ENCODE results near the gene ATP6V1D.
"Not testable (repeated sequence)": the region's sequence is repeated elsewhere in the genome, so short reads cannot be mapped to it uniquely, and the experiment has no call there.

ATP6V1D gene

DNA sequence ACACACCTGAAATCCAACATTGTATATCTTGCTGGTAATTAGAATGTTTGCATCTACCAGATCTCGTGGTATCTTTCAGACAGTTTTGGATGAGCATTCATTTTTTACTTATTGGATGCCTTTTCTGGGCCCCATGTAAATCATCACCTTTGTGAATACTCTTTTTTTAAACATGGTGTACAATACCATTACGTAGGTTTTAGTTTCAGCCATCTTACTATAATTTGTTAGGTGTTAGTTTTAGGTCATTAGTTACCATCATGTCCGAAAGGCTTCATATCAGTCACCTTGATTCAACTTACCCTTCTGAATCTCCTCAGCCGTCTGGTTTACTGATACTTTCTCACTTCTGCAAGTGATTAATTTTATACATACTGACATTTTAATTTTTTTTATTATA is 5.9 kb upstream of the ATP6V1D start:
- DNase-seq: no peak

DNA sequence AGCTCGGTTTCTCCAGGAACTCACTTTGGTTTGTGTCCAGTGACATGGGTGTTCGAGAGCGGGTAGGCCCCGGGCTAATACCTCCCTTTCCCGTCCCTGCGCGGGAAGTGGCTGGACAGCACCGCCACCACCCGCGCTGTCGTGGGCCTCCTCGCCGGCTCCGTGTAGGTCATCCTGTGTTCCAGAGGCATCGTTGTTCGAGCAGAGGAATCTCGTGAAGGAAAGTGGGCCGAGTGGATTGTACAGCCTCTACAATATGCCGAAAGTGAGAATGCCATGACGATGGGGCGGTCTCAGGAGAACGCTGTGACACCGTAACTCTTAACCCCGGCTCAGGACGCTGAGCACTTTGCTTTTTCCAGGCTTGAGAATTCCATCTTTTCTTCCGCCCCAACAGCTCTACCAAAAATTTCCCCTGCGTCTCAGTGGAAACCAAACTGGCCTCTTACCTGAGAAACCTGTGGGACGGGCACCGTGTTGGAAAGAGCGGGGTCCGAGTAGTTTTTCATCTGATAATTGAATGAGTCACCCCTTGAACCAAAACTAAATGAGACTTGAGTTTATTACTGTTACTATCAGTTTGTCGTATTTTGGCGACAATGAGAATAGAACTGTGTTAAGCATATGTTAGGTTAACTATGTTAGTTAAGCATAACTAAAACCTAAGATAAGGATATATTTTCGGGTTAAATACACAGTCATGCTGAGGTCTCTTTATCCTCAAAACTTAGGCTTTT is 1.0 kb upstream of the ATP6V1D start:
- no peak for DNase-seq

DNA sequence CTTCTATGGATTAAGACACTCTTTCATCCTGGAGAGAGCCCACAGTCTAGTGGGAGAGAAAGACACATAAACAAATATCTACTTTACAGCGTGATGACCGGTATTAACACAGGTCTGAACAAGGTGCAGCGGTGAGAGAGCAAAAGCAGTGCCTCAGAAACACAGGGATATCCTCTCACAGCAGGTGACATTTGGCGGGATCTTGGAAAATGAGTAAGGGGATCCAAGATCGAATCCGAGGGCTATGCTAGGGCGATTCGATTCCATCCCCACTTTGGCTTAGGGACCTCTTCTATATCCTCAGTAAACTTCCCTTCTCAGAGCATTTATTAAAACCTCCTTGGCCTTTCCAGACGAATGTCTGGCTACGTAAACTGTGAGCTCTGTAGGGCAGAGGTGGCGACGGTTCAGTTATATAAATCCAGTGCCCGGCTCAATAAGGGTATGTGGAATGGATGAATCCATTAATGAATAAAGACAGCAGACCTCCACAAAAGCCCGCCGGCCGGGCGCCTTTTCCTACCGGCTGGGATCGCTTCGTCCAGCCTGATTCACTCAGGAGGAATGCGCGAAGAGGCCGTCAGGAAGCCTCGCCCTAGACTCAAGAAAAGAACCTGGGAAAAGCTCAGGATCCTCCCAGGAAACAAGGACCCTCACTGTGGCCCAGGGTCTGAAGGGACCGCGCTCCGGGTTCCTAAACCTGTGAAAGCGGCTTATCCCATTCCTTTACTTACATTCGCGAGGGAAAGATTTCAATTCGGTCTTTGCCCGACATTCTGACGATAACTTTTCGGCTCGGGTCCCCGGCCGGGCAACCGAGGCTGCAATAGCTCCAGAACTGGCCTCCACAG is 455 bp downstream of the ATP6V1D start:
- DNase-seq: no peak

DNA sequence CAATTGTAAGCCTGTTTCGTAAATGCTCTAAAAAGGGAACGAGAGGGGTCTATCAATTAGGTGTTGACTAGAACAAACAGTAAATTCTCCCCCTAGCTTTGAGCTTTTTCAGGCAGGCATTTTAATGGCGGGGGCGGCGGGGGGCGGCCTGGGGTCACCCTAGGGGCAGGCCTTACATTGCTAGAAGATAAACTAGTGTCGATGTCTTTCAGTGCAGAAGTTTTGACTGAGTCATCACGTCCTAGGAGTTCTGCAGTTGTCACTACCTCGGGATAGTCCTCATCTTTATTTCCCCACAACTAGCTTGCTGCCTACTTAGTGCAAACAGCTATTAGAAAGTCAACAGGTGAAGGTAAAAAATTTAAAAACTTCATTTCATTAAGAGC is 1.6 kb downstream of the ATP6V1D start:
- no peak for DNase-seq

- no peak for DNase-seq
These were observed 2.2 kb downstream of the ATP6V1D start for GRCh38 chr14:67357186-67357968.

DNA sequence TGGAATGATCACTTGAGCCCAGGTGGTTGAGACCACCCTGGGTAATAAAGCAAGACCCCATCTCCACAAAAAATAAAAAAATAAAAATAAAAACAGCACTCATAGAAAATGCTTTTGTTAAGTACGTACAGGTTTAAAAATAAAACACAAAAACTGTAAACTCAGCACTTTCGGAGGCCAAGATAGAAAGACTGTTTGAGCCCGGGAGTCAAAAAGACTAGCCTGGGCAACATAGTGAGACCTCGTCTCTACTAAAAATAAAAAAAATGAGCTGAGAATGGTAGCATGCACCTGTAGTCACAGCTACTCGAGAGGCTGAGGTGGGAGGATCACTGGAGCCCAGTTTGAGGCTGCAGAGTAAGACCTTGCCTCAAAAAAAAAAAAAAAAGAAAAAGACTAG is 7.5 kb downstream of the ATP6V1D start:
- no peak for DNase-seq

DNA sequence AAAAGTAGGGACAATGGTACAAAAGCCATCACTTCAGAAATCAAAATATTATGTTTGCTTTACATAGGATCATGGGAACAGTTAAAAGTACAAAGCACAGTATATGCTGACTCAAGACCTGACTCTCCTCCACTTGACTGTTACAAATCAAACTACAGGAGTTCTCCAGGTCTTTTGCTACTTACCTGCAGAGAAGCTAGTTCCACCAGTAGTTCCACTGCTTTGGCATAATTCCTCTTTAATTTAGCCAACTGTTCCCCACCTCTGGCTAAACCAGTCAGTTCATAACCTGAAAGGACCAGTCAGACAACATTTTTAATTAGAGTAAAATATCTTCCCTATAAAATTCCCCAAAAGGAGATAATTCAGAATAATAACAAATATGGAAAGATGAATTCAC is 14.0 kb downstream of the ATP6V1D start:
- no peak for DNase-seq

- DNase-seq: no peak
These were observed 15.9 kb downstream of the ATP6V1D start for GRCh38 chr14:67343601-67344230.

DNA sequence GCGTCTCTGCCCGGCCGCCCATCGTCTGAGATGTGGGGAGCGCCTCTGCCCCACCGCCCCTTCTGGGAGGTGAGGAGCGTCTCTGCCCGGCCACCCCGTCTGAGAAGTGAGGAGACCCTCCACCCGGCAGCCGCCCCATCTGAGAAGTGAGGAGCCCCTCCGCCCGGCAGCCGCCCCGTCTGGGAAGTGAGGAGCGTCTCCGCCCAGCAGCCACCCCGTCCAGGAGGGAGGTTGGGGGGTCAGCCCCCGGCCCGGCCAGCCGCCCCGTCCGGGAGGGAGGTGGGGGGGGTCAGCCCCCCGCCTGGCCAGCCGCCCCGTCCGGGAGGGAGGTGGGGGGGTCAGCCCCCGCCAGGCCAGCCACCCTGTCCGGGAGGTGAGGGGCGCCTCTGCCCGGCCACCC is 18.4 kb downstream of the ATP6V1D start:
- DNase-seq: not testable (repeated sequence)

- DNase-seq: no peak
These were observed 23.8 kb downstream of the ATP6V1D start for GRCh38 chr14:67335781-67336180.

DNA sequence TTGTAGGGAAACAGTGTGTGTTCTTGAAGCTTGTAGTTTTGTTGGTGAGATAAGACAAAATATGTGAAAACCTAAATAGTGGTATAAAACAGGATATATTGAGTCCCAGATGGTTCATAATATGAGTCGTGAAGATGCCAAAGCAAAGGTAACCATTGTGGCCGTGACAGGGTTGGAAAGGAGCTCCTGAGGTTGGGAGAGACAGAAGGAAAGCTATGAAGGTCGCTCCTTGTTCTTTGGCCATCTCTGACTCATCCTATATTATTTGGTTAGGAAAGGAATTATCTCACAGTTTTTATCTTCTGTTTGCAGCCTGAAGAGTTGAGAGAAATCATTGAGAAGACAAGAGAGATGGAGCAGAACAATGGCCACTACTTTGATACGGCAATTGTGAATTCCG is 27.1 kb downstream of the ATP6V1D start:
- no peak for DNase-seq

GRCh38 chr14:67331368-67332125 is 28.1 kb downstream of the ATP6V1D start:
- no peak for DNase-seq

DNA sequence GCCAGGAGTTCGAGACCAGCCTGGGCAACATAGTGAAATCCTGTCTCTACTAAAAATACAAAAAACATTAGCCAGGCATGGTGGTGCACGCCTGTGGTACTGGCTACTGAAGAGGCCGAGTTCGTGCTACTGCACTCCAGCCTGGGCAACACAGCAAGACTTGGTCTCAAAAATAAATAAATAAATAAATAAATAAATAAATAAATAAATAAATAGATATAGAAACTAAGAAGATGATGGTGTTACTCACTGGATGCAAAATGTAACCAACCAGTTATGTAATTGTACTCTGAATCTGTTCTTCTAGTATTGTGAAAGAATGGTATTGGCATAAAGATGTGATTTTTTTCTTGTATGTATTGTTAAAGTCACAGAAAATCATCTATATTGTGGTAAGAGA is 29.9 kb downstream of the ATP6V1D start:
- DNase-seq: not testable (repeated sequence)

- DNase-seq: no peak
These were observed 40.5 kb downstream of the ATP6V1D start for GRCh38 chr14:67319142-67319541.

DNA sequence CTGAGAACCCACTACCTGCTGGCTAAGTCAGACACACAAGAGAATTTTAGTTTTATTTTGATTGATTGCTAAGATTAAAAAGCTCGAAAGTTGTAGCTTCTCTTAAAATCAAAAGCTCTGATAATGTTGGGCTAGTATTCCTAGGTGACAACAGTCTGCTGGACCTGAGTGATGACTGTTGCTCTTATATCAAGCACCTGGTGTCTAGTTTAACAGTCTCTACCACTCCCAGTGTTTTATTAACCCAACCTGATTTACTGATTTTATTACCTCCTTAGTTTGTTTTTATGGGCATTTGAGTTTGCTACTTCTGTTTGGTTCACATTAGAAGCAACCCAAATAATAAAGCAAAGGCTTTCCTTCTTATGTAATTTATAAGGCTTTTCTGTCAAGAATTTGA is 41.8 kb downstream of the ATP6V1D start:
- no peak for DNase-seq

DNA sequence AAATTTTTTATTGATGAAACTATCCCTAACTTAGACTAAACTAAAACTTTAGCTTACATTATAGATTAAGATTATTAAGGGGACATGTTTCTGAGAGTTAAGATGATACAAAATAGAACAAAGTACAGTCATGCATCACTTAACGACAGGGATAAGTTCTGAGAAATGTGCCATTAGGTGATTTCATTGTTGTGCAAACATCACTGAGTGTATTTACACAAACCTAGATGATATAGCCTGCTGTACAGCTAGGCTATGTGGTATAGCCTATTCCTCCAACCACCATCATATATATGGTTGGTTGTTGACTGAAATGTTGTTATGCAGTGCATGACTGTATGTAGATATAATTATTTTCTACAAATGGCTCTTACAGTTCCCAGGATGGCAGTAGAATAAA is 46.5 kb downstream of the ATP6V1D start:
- DNase-seq: no peak

DNA sequence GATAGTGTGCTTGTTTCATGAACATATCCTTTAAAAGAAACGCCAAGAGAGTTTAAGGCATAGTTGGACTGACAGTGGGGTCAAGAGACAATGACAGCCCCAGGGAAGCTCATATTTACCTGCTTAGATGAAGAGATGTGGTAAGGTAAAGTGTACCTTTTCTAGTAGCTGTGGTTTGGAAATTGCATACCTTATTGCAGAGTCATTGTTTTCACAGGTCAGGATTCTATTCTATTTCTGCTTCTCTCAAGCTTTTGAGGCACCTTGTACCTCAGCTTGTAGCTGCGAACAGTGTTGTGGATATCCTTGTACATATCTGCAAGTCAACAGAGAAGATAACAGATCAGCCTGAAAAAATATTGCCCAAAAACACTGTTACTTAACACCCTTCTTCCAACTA is 47.7 kb downstream of the ATP6V1D start:
- no peak for DNase-seq
